ENCODE data around the gene RAB11FIP4. TPM values are rescaled to one million over a fixed set of nuclear protein-coding genes. Genes with fewer than 3 reads are reported as not detected.
A peak's percentile ranks its signal among the peaks of the same experiment; 100 is the strongest.

The RAB11FIP4 gene
- total and polyA plus RNA-seq, 2 of the 13 experiments (the other 11 are each of a cell fraction or from before 2014, with no cell fraction given) = 28.0 to 89.3 TPM

- TF ChIP-seq MXD1 (CRISPR knock-in tag; IDR thresholded peaks at IDR 0.05) = no peak
- TF ChIP-seq ZFAT (CRISPR knock-in tag; conservative IDR thresholded peaks at IDR 0.05) = no peak
- no peak for TF ChIP-seq SMAD9 (CRISPR knock-in tag; IDR thresholded peaks at IDR 0.05)
- TF ChIP-seq ZNF720 (CRISPR knock-in tag; IDR thresholded peaks at IDR 0.05) = no peak
- no peak for TF ChIP-seq ZNF891 (CRISPR knock-in tag; IDR thresholded peaks at IDR 0.05)
- no peak for TF ChIP-seq KDM4B (CRISPR knock-in tag; IDR thresholded peaks at IDR 0.05)
- TF ChIP-seq ZFP1 (CRISPR knock-in tag; IDR thresholded peaks at IDR 0.05) = no peak
- no peak for TF ChIP-seq ZMYM3 (CRISPR knock-in tag; IDR thresholded peaks at IDR 0.05)
Measured at GRCh38 chr17:31469959-31470358, 78.5 kb downstream of the RAB11FIP4 start (continued).

GRCh38 chr17:31470592-31470991 is 79.1 kb downstream of the RAB11FIP4 start:
- Histone ChIP-seq H4K20me1 (ENCODE audit: insufficient read depth, low read length) (no peaks in the 10 kb centered on the region), H3K9ac (ENCODE audit: insufficient read depth, low read depth, low read length) (no peak overlapping the region), H3K27ac (ENCODE audit: extremely low read length, insufficient read depth, low read length) (peak overlapping the region; percentile 68), H3K27me3 (ENCODE audit: control insufficient read depth in 1 of 2, insufficient read depth in 2 of 2, low read length in 2 of 2) (no peaks in the 10 kb centered on the region; a peak in 1 of 5 replicates), H3K36me3 (replicated peaks in 1 of 2; ENCODE audit: control insufficient read depth in 1 of 2, insufficient read depth in 2 of 2, low read length in 2 of 2) (no peaks in the 10 kb centered on the region), H3K9me3 (ENCODE audit: low read length) (no peaks in the 10 kb centered on the region), H3K79me2 (ENCODE audit: insufficient read depth, low read length) (no peaks in the 10 kb centered on the region), H3K4me1 (ENCODE audit: insufficient read depth, low read length) (peaks cover 96% of the 10 kb centered on the region), H3K4me2 (ENCODE audit: low read depth, low read length) (peak overlapping the region; percentile 38), H2AFZ (ENCODE audit: low read length) (no peak overlapping the region), H3K4me3 (replicated peaks in 1 of 3; ENCODE audit: insufficient read depth in 1 of 3, low read depth in 2 of 3, low read length in 3 of 3) (0 out of 6 replicates have a peak overlapping the region, but pooled peaks of 1 of the 3 experiments have one; percentile 16)
- no peak for FAIRE-seq
- in situ Hi-C loops (cut with HindIII; ENCODE audit: extremely low pct_ligation_motif_present, low pct_unique_long_range_greater_than_20kb) (no loop called here), intact Hi-C loops (cut with micrococcal nuclease; ENCODE audit: unreplicated experiment) (no loop called here)
- BruUV-seq (replicated peaks) = no TSS peak
- TF ChIP-seq ZNF773 (CRISPR knock-in tag; IDR thresholded peaks at IDR 0.05; ENCODE audit: borderline replicate concordance) (no peak), ZNF629 (CRISPR knock-in tag; conservative IDR thresholded peaks at IDR 0.05) (peak; percentile 96), ZNF331 (CRISPR knock-in tag; IDR thresholded peaks at IDR 0.05) (0 out of 2 replicates have a peak, but pooled peaks have one; percentile 25), RBM22 (optimal IDR thresholded peaks at IDR 0.05; ENCODE audit: low read length) (no peak), MNT (IDR thresholded peaks at IDR 0.05) (peak; percentile 61), ZMYM3 (CRISPR knock-in tag; IDR thresholded peaks at IDR 0.05) (peak; percentile 73), HOXA3 (CRISPR knock-in tag; IDR thresholded peaks at IDR 0.05) (no peak), ZBTB3 (CRISPR knock-in tag; IDR thresholded peaks at IDR 0.05; ENCODE audit: borderline replicate concordance, low read depth) (0 out of 2 replicates have a peak, but pooled peaks have one; percentile 2), CHD4 (IDR thresholded peaks at IDR 0.05; ENCODE audit: borderline replicate concordance, low read length) (peak; percentile 53; the same call in 1 of the 2 replicates), ZNF598 (CRISPR knock-in tag; IDR thresholded peaks at IDR 0.05; ENCODE audit: borderline replicate concordance) (no peak), SPEN (CRISPR knock-in tag; IDR thresholded peaks at IDR 0.05; ENCODE audit: low read depth) (0 out of 2 replicates have a peak, but pooled peaks have one; percentile 10)
- 80% methylated on average over 1 of the region's 2 CpGs for WGBS (ENCODE audit: low lambda C conversion rate)
- POLR2A ChIA-PET = interaction anchor here (1.0 to 6.8 kb wide), 4 partner anchors 14 to 29 kb away, joined by 3 to 104 read pairs (median 4); no protein-coding TSS in a partner anchor
- CTCF ChIA-PET (ENCODE audit: low intra/inter-chr PET ratio, low total read pairs) = no interaction called here
- DNase-seq (ENCODE audit: low spot score) = no peak
- no peak for ATAC-seq

Measured in HepG2 (cell line).